ENCODE data around the gene ZNF652. TPM values are rescaled to one million over a fixed set of nuclear protein-coding genes. Genes with fewer than 3 reads are reported as not detected.
A peak's percentile ranks its signal among the peaks of the same experiment; 100 is the strongest.

The ZNF652 gene
- total RNA-seq, 1 experiment from 2014 or later = 5.5 TPM

- no peak for DNase-seq
- no peaks in the 10 kb centered on the region for H3K36me3 ChIP-seq
- no peaks in the 10 kb centered on the region for H3K27me3 ChIP-seq
- H3K4me3 ChIP-seq = no peak overlapping the region
- no peaks in the 10 kb centered on the region for H3K9me3 ChIP-seq
These were observed 17.1 kb downstream of the ZNF652 start for GRCh38 chr17:49344914-49345313.

- no peaks in the 10 kb centered on the region for H3K27me3 ChIP-seq
- no peaks in the 10 kb centered on the region for H3K36me3 ChIP-seq
- DNase-seq = peak; percentile 39
- H3K4me3 ChIP-seq = no peak overlapping the region
- no peaks in the 10 kb centered on the region for H3K9me3 ChIP-seq
These were observed 18.8 kb downstream of the ZNF652 start for GRCh38 chr17:49343273-49343672.

- DNase-seq = no peak
- Histone ChIP-seq H3K9me3 (no peaks in the 10 kb centered on the region), H3K36me3 (no peaks in the 10 kb centered on the region), H3K27me3 (no peaks in the 10 kb centered on the region), H3K4me3 (0 out of 2 replicates have a peak overlapping the region, but pooled peaks have one; percentile 8)
These were observed 19.5 kb downstream of the ZNF652 start for GRCh38 chr17:49342575-49342936.

GRCh38 chr17:49341356-49341755 is 20.7 kb downstream of the ZNF652 start:
- no peaks in the 10 kb centered on the region for H3K27me3 ChIP-seq
- peak; percentile 26 for DNase-seq
- no peaks in the 10 kb centered on the region for H3K36me3 ChIP-seq
- no peaks in the 10 kb centered on the region for H3K9me3 ChIP-seq
- no peak overlapping the region for H3K4me3 ChIP-seq

- no peak overlapping the region for H3K4me3 ChIP-seq
- no peaks in the 10 kb centered on the region for H3K36me3 ChIP-seq
- H3K9me3 ChIP-seq = no peaks in the 10 kb centered on the region
- H3K27me3 ChIP-seq = no peaks in the 10 kb centered on the region
- no peak for DNase-seq
These were observed 22.7 kb downstream of the ZNF652 start for GRCh38 chr17:49339354-49339753.

GRCh38 chr17:49338883-49339282 is 23.2 kb downstream of the ZNF652 start:
- DNase-seq = no peak

GRCh38 chr17:49337884-49338283 is 24.2 kb downstream of the ZNF652 start:
- no peaks in the 10 kb centered on the region for H3K36me3 ChIP-seq
- H3K4me3 ChIP-seq = no peak overlapping the region
- no peaks in the 10 kb centered on the region for H3K27me3 ChIP-seq
- peak; percentile 55 for DNase-seq
- no peaks in the 10 kb centered on the region for H3K9me3 ChIP-seq

More at GRCh38 chr17:49338883-49339282, 23.2 kb downstream of the ZNF652 start:
- H3K36me3 ChIP-seq = no peaks in the 10 kb centered on the region
- no peaks in the 10 kb centered on the region for H3K27me3 ChIP-seq
- no peak overlapping the region for H3K4me3 ChIP-seq
- H3K9me3 ChIP-seq = no peaks in the 10 kb centered on the region

GRCh38 chr17:49334744-49335512 is 27.1 kb downstream of the ZNF652 start:
- DNase-seq = no peak
- Histone ChIP-seq H3K36me3 (no peaks in the 10 kb centered on the region), H3K27me3 (no peaks in the 10 kb centered on the region), H3K4me3 (no peak overlapping the region), H3K9me3 (no peaks in the 10 kb centered on the region)

GRCh38 chr17:49333804-49334203 is 28.2 kb downstream of the ZNF652 start:
- Histone ChIP-seq H3K36me3 (no peaks in the 10 kb centered on the region), H3K4me3 (no peak overlapping the region), H3K27me3 (no peaks in the 10 kb centered on the region), H3K9me3 (no peaks in the 10 kb centered on the region)
- no peak for DNase-seq

- no peak overlapping the region for H3K4me3 ChIP-seq
- DNase-seq = no peak
- H3K9me3 ChIP-seq = no peaks in the 10 kb centered on the region
- H3K36me3 ChIP-seq = no peaks in the 10 kb centered on the region; the same call in 1 of the 2 replicates
- no peaks in the 10 kb centered on the region for H3K27me3 ChIP-seq
These were observed 33.9 kb downstream of the ZNF652 start for GRCh38 chr17:49327835-49328784.

GRCh38 chr17:49325980-49326379 is 36.1 kb downstream of the ZNF652 start:
- H3K9me3 ChIP-seq = no peaks in the 10 kb centered on the region
- H3K4me3 ChIP-seq = no peak overlapping the region
- H3K27me3 ChIP-seq = no peaks in the 10 kb centered on the region

GRCh38 chr17:49318435-49318965 is 43.5 kb downstream of the ZNF652 start:
- DNase-seq = no peak
- Histone ChIP-seq H3K27me3 (no peaks in the 10 kb centered on the region), H3K36me3 (peaks cover 14% of the 10 kb centered on the region), H3K4me3 (no peak overlapping the region), H3K9me3 (no peaks in the 10 kb centered on the region)

More at GRCh38 chr17:49325980-49326379, 36.1 kb downstream of the ZNF652 start:
- H3K36me3 ChIP-seq = peaks cover 9% of the 10 kb centered on the region
- DNase-seq = no peak

GRCh38 chr17:49316889-49317675 is 45.0 kb downstream of the ZNF652 start:
- DNase-seq = no peak
- H3K4me3 ChIP-seq = no peak overlapping the region
- H3K36me3 ChIP-seq = peaks cover 17% of the 10 kb centered on the region
- H3K27me3 ChIP-seq = no peaks in the 10 kb centered on the region
- H3K9me3 ChIP-seq = no peaks in the 10 kb centered on the region

GRCh38 chr17:49316258-49316570 is 45.8 kb downstream of the ZNF652 start:
- Histone ChIP-seq H3K9me3 (no peaks in the 10 kb centered on the region), H3K36me3 (peaks cover 18% of the 10 kb centered on the region), H3K4me3 (no peak overlapping the region), H3K27me3 (no peaks in the 10 kb centered on the region)
- no peak for DNase-seq

GRCh38 chr17:49315551-49316257 is 46.3 kb downstream of the ZNF652 start:
- H3K36me3 ChIP-seq = peaks cover 20% of the 10 kb centered on the region
- no peaks in the 10 kb centered on the region for H3K9me3 ChIP-seq
- DNase-seq = peak; percentile 86
- H3K27me3 ChIP-seq = no peaks in the 10 kb centered on the region
- H3K4me3 ChIP-seq = peak overlapping the region; percentile 6; the same call in 1 of the 2 replicates

- Histone ChIP-seq H3K4me3 (no peak overlapping the region), H3K36me3 (peaks cover 22% of the 10 kb centered on the region), H3K27me3 (no peaks in the 10 kb centered on the region), H3K9me3 (no peaks in the 10 kb centered on the region)
- no peak for DNase-seq
These were observed 49.3 kb downstream of the ZNF652 start for GRCh38 chr17:49312722-49313121.

Data from MG63 (cell line).